AG09309 (cell line): ENCODE results near the gene TAF7L.
A peak's percentile ranks its signal among the peaks of the same experiment; 100 is the strongest.

Experiments used
- DNase-seq: peaks from one replicate; pipeline ENCODE4 v3.0.0-alpha.2; 2010; ENCODE audit warnings: low read depth
- H3K4me3 ChIP-seq: 2 replicates; pipeline ENCODE4 v1.5.1; 2011; ENCODE audit warnings: mild to moderate bottlenecking, low read depth, low read length, moderate library complexity; ENCODE audit not compliant: control insufficient read depth
- TF ChIP-seq, protein P1 (sequence below): IDR thresholded peaks from 2 replicates; pipeline ENCODE4 v1.5.1; 2011; ENCODE audit warnings: mild to moderate bottlenecking, low read depth, low read length, inconsistent platforms; ENCODE audit not compliant: insufficient read depth, control insufficient read depth; ENCODE audit errors: missing control alignments

TAF7L gene

GRCh38 chrX:101274198-101274597 lies 16.9 kb downstream of the TAF7L start:
- no peak overlapping the region for H3K4me3 ChIP-seq
- TF ChIP-seq, protein P1, sequence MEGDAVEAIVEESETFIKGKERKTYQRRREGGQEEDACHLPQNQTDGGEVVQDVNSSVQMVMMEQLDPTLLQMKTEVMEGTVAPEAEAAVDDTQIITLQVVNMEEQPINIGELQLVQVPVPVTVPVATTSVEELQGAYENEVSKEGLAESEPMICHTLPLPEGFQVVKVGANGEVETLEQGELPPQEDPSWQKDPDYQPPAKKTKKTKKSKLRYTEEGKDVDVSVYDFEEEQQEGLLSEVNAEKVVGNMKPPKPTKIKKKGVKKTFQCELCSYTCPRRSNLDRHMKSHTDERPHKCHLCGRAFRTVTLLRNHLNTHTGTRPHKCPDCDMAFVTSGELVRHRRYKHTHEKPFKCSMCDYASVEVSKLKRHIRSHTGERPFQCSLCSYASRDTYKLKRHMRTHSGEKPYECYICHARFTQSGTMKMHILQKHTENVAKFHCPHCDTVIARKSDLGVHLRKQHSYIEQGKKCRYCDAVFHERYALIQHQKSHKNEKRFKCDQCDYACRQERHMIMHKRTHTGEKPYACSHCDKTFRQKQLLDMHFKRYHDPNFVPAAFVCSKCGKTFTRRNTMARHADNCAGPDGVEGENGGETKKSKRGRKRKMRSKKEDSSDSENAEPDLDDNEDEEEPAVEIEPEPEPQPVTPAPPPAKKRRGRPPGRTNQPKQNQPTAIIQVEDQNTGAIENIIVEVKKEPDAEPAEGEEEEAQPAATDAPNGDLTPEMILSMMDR = no peak
- DNase-seq = no peak

DNA sequence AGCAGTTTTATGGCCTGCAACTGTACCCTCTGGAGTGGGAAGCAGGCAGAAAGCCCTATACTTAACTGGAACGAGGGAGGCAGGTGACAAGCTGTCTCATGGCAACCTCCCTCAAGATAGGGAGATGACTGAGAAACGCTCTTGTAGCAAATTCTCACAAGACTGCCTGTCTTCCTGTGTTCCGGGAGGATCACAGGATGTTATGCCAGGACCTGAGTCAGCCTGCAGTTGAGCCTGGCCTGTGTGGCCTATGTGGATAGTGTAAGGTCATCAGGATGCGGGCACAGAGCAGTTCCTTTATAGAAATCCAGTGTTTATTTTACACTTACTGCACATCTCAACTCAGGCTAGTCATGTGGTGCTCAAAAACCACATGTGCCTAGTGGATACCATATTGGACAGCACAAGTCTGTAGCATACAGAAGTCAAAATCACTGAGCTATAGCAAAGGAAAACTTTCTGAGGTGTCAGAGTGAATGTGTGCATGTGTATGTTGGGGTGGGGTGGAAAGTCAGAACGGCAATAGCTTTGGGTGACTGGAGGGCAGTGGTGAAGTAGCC lies 25.2 kb downstream of the TAF7L start:
- no peak for DNase-seq

DNA sequence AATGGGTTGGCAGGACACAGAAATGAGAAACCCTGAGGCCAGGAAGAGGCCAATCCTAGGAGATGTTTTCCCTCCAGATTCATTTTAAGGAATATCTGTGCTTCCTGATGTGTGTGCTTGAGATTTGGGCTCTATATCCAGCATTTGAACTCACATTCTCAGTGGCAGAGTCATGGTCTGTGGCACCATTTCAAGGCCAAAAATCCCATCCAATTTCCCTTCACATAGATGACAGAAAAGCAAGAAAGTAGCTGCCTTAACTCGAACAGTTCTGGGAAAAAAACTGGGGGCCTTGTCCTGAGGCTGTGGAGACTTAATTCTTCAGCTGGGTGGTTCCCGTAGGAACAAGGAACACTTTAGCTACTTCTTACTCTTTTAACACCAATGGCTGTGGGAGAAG lies 27.4 kb downstream of the TAF7L start:
- TF ChIP-seq, protein P1 = no peak
- no peak for DNase-seq

More for the DNA sequence above, 25.2 kb downstream of the TAF7L start:
- no peak overlapping the region for H3K4me3 ChIP-seq
- TF ChIP-seq, protein P1 = no peak

DNA sequence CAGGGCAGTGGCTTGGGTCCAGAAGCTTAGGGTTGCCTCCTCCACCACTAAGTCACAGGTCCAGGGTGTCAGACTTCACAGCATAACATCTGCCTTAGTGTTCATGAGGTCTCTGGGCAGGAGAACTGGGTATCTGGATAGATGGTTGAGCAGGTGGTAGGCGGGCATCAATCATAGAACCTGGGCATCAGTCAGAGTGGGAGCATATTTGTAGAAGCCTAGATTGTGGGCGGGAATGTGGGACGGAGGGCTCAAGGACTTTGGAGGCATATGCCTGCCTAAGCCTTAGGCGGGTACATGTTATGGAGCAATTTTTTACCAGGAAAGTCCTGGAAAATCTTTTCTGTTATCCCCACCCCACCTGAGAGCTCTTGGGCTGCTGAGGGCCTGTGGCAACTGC lies 28.5 kb downstream of the TAF7L start:
- no peak overlapping the region for H3K4me3 ChIP-seq
- DNase-seq = no peak
- TF ChIP-seq, protein P1 = no peak

More for the DNA sequence above, 27.4 kb downstream of the TAF7L start:
- H3K4me3 ChIP-seq = no peak overlapping the region

DNA sequence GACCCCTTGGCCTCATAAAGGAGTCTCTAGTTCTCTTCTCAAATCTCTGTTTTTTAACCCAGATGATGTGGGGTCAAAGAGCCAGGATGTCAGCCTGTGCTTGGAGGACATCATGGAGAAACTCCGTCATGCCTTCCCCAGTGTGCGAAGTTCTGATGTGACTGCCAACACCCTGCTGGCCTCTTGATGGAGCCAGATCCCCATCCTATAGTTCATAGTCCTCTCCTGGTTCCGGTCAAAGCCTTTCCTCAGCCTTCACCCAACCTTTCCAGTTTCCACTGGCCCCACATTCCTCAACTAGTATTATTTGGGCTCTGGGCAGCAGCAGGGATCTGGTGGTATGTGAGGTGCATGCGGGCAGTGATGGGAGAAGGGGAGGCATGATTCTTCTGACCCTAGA lies 30.7 kb downstream of the TAF7L start:
- TF ChIP-seq, protein P1 = peak; percentile 34
- DNase-seq = no peak
- no peak overlapping the region for H3K4me3 ChIP-seq

DNA sequence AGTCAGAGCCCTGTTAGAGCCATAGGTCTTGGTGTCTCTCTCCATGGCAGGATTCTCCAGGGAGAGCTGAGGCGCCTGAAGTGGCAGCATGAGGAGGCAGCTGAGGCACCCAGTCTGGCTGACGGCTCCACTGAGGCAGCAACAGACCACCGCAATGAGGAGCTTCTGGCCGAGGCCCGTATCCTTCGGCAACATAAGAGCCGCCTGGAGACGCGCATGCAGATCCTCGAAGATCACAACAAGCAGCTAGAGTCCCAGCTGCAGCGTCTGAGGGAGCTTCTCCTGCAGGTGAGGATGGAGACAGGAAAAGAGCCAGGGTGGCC lies 32.9 kb downstream of the TAF7L start:
- no peak for DNase-seq
- no peak overlapping the region for H3K4me3 ChIP-seq
- TF ChIP-seq, protein P1 = no peak
